ENCODE data around the gene SLC9A6.

SLC9A6 gene

DNA sequence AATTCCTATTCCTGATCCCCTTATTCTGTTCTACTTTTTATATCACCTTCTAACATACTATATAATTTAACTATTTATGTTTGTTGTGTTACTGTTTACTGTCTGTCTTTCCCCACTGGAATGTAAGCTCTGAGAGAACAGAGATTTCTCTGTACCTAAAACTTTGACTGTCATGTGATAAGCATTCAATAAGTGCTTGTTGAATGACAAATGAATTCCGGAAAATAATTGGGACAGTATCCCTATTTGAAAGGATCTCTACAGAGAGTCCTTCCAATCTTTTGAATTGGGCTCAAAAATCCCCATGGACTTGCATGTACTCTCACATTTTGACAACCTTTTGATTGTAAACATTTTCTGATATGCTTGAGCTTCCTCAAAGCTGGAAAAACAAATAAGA is 9.8 kb upstream of the SLC9A6 start:
- H3K4me3 ChIP-seq (ENCODE audit: low read depth, low read length), result no peak overlapping the region
- TF ChIP-seq, protein P1, sequence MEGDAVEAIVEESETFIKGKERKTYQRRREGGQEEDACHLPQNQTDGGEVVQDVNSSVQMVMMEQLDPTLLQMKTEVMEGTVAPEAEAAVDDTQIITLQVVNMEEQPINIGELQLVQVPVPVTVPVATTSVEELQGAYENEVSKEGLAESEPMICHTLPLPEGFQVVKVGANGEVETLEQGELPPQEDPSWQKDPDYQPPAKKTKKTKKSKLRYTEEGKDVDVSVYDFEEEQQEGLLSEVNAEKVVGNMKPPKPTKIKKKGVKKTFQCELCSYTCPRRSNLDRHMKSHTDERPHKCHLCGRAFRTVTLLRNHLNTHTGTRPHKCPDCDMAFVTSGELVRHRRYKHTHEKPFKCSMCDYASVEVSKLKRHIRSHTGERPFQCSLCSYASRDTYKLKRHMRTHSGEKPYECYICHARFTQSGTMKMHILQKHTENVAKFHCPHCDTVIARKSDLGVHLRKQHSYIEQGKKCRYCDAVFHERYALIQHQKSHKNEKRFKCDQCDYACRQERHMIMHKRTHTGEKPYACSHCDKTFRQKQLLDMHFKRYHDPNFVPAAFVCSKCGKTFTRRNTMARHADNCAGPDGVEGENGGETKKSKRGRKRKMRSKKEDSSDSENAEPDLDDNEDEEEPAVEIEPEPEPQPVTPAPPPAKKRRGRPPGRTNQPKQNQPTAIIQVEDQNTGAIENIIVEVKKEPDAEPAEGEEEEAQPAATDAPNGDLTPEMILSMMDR (IDR thresholded peaks at IDR 0.05; ENCODE audit: borderline replicate concordance, insufficient read depth, low read depth, low read length), result no peak

DNA sequence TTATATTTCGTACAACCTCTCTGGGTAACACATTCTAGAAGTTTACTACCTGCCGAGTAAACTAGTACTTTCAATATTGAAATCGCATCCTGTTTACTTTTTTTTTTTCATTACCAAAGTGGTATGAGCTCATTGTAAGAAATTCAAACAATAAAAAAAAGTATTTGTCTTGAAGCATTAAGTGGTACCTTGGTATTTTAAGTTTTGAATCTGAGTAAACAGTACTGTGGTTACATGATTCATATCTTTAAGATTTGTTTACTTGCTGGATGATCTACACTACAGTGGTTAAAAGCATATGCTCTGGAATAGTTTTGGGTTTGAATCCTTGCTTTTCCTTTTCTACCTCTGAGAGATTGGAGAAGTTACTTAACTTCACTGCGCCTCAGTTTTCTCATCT is 7.6 kb upstream of the SLC9A6 start:
- no peak overlapping the region for H3K4me3 ChIP-seq (ENCODE audit: low read depth, low read length)
- TF ChIP-seq, protein P1 (IDR thresholded peaks at IDR 0.05; ENCODE audit: borderline replicate concordance, insufficient read depth, low read depth, low read length), result no peak

DNA sequence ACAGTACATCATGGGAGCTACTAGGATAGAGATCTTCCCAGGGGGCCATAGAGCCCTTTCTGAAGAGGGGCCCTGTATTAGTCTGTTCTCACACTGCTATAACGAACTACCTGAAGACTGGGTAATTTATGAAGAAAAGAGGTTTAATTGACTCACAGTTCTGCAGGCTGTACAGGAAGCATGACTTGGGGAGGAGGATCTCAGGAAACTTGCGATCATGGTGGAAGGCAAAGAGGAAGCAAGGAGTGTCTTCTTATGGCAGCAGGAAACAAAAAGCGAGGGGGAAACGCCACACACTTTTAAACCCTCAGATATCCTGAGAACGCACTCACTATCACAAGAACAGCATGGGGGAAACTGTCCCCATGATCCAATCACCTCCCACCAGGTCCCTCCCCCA is 4.2 kb upstream of the SLC9A6 start:
- H3K4me3 ChIP-seq (ENCODE audit: low read depth, low read length), result no peak overlapping the region
- TF ChIP-seq, protein P1 (IDR thresholded peaks at IDR 0.05; ENCODE audit: borderline replicate concordance, insufficient read depth, low read depth, low read length), result no peak

GRCh38 chrX:135981668-135982067 is 3.6 kb upstream of the SLC9A6 start:
- TF ChIP-seq, protein P1 (IDR thresholded peaks at IDR 0.05; ENCODE audit: borderline replicate concordance, insufficient read depth, low read depth, low read length), result no peak
- H3K4me3 ChIP-seq (ENCODE audit: low read depth, low read length), result no peak overlapping the region

DNA sequence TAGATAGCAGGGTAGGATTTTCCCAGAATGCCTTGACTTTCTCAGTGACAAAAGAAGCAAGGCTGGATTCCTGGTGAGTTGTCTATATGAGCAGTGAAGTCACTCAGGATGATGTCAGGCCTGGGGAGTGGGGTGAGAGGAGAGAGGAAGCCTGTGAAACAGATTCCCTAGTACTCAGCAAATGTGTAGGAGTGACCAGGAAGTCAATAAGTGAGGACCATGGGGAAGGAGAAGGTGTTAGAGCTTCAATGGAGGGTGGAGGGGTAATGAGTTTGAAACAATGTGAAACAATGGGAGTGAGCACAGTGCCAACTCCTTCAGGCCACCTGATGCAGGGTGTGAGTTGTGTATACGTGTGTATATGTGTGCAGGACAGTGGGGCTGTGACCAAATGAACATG is 2.4 kb upstream of the SLC9A6 start:
- TF ChIP-seq, protein P1 (IDR thresholded peaks at IDR 0.05; ENCODE audit: borderline replicate concordance, insufficient read depth, low read depth, low read length), result no peak
- H3K4me3 ChIP-seq (ENCODE audit: low read depth, low read length), result no peak overlapping the region

GRCh38 chrX:135984256-135984655 is 979 bp upstream of the SLC9A6 start:
- H3K4me3 ChIP-seq (ENCODE audit: low read depth, low read length), result peak overlapping the region; percentile 78
- TF ChIP-seq, protein P1 (IDR thresholded peaks at IDR 0.05; ENCODE audit: borderline replicate concordance, insufficient read depth, low read depth, low read length), result no peak

- peak overlapping the region; percentile 78 for H3K4me3 ChIP-seq (ENCODE audit: low read depth, low read length)
- TF ChIP-seq, protein P1 (IDR thresholded peaks at IDR 0.05; ENCODE audit: borderline replicate concordance, insufficient read depth, low read depth, low read length), result no peak
These were observed 461 bp upstream of the SLC9A6 start for GRCh38 chrX:135984791-135985156.

Measured in GM12875 (cell line).